Activated CD8-positive, alpha-beta memory T cell treated with anti-CD3 and anti-CD28 coated beads for 36 hours (primary cell): ENCODE measurements around the gene RPS27. TPM values are rescaled to one million over a fixed set of nuclear protein-coding genes. Genes with fewer than 3 reads are reported as not detected.
"Not testable (repeated sequence)": the region's sequence is repeated elsewhere in the genome, so short reads cannot be mapped to it uniquely, and the experiment has no call there.

Source experiments
- CTCF ChIA-PET: fragments of 350-600 bp; sonication (Branson Sonifier 250); formaldehyde crosslinking; loops from one replicate; lab custom pipeline; 2021; ENCODE audit warnings: antibody characterized with exemption; lab: Charles Lee
- POLR2A ChIA-PET: fragments of 350-600 bp; sonication (Branson Sonifier 250); formaldehyde crosslinking; loops from one replicate; lab custom pipeline; 2021; ENCODE audit warnings: antibody characterized with exemption; lab: Charles Lee
- total RNA-seq, 2 experiments: library from RNA; stranded (reverse); gene quantifications; one replicate each; pipeline ENCODE4 v1.2.3, GENCODE V29; 2021

RPS27 gene
- total RNA-seq, 2 experiments from 2014 or later, result 1,492 to 1,580 TPM

DNA sequence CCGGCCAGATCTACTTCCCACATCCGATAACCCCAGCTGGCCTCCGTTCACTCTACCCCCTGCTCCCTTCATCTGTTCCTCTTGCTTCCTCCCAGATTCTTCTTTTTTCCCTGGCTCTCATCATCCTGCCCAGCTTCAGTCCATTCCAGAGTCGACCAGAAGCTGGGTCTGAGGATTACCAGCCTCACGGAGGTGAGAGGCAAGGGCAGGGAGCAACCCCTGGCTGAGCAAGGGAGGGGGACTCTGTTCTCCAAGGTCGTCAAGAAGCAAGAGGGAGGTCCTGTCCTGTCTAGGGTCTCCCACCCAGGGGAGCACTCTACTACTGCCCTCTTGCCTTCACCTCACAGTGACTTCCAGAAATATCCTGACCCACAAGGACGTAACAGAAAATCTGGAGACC lies 17.0 kb upstream of the RPS27 start:
- CTCF ChIA-PET, result interaction anchor here (0.6 to 2.2 kb wide), 3 partner anchors 13 to 27 kb away, joined by 3 to 5 read pairs (median 4); partner anchors contain the start of genes DENND4B and RAB13
- POLR2A ChIA-PET, result no interaction called here

- CTCF ChIA-PET, result interaction anchor here (0.6 to 4.7 kb wide), 7 partner anchors 10 to 321 kb away, joined by 3 to 33 read pairs (median 5); partner anchors contain the start of genes CREB3L4, RAB13, RPS27 and SLC39A1
Measured at GRCh38 chr1:153976819-153977249, 13.7 kb upstream of the RPS27 start.

DNA sequence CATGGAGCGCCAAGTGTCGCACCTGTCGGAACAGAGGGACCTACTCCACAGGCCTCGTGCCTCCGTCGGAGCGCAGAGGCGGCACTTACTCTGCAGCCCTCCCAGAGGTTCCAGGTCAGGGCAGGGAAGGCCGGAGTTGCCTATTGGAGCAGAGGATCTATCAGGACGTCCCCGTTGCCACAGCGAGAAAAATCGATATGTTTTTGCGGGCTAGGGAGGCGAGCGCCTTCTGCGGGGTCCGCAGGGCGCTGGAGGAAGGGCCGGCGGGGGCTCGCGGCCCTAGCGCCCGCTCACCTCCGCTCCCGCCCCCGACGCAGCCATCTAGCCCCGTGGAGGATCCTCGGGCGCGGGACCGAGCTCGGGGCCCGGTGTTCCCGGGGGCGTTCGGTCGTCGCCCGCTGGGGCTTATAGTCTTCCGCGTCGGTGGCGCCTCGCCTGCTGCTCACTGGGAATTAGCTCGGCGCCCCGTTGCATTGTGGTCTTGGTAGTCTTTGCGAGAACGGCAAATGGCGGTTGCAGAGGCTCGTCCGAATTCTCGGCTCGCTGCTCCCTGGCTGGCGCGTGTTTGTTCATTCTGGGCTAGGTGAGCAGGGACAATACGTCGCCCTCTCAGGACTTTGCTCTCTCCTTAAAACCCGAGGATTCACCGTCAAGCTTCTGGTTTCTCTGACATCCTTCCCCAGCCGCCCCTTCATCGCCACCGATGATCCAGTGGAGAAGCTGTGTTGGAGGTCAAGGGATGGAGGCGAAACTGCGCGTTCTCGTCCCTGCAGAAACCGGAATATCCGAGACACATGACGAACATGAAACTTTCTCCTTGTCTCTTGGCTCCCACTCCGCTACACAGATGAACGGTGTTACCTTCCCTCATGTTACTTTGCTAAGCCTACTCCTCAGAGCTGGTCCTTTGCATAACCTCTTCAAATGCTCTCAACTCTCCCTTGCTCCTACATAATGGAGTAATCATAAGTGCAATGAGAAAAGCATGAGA lies 13.0 kb upstream of the RPS27 start, which contains the start of gene JTB:
Gene JTB (minus strand): TSS at position 425 of the 991 bp plus-strand sequence. CDS start 422 bp downstream, at position 3.
- ChIA-PET CTCF (interaction anchor here (0.6 to 4.7 kb wide), 9 partner anchors 9 to 320 kb away, joined by 3 to 33 read pairs (median 5); partner anchors contain the start of genes CREB3L4, CRTC2, DENND4B and RAB13), POLR2A (interaction anchor here (0.7 to 3.7 kb wide), 10 partner anchors 9 to 149 kb away, joined by 3 to 37 read pairs (median 6); partner anchors contain the start of genes CREB3L4, DENND4B, GATAD2B and RAB13)

More at GRCh38 chr1:153976819-153977249, 13.7 kb upstream of the RPS27 start:
- POLR2A ChIA-PET, result interaction anchor here (1.0 to 3.7 kb wide), 7 partner anchors 10 to 54 kb away, joined by 3 to 37 read pairs (median 8); partner anchors contain the start of genes CREB3L4, GATAD2B, RAB13 and RPS27

- POLR2A ChIA-PET, result interaction anchor here (0.6 to 3.7 kb wide), 9 partner anchors 8 to 150 kb away, joined by 3 to 37 read pairs (median 8); partner anchors contain the start of genes CREB3L4, DENND4B, RAB13 and RPS27
- CTCF ChIA-PET, result interaction anchor here (1.2 to 4.7 kb wide), 6 partner anchors 9 to 187 kb away, joined by 3 to 33 read pairs (median 4); partner anchors contain the start of genes CREB3L4, CRTC2, RAB13 and RPS27
Measured at GRCh38 chr1:153978274-153978909, 12.2 kb upstream of the RPS27 start.

DNA sequence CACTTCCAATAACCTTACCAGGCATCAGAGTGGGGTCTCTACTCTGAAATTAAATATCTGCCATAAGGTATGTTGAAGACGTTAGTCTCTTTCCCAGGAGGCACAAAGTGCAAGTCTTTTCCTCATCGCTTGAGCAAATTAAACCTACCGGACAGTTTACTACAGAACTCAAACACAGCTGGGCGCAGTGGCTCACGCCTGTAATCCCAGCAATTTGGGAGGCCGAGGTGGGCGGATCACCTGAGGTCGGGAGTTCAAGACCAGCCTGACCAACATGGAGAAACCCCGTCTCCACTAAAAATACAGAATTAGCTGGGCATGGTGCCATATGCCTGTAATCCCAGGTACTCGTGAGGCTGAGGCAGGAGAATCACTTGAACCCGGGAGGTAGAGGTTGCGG lies 11.5 kb upstream of the RPS27 start:
- ChIA-PET CTCF (interaction anchor here (2.7 to 4.7 kb wide), 2 partner anchors 8 to 12 kb away, joined by 21 to 33 read pairs; partner anchors contain the start of genes CREB3L4 and RAB13), POLR2A (interaction anchor here (0.6 to 3.5 kb wide), 3 partner anchors 12 to 110 kb away, joined by 3 to 21 read pairs (median 3); partner anchors contain the start of gene RPS27)

- POLR2A ChIA-PET, CTCF ChIA-PET: not testable (repeated sequence)
Measured at GRCh38 chr1:153981735-153982134, 8.8 kb upstream of the RPS27 start.

GRCh38 chr1:153984123-153984894 lies 6.3 kb upstream of the RPS27 start:
- CTCF ChIA-PET, result interaction anchor here (0.6 to 4.8 kb wide), 7 partner anchors 7 to 407 kb away, joined by 3 to 47 read pairs (median 18); partner anchors contain the start of genes DENND4B, JTB and SLC39A1
- POLR2A ChIA-PET, result interaction anchor here (0.5 kb wide), 1 partner anchor 162 kb away, joined by 4 read pairs; no protein-coding TSS in a partner anchor

DNA sequence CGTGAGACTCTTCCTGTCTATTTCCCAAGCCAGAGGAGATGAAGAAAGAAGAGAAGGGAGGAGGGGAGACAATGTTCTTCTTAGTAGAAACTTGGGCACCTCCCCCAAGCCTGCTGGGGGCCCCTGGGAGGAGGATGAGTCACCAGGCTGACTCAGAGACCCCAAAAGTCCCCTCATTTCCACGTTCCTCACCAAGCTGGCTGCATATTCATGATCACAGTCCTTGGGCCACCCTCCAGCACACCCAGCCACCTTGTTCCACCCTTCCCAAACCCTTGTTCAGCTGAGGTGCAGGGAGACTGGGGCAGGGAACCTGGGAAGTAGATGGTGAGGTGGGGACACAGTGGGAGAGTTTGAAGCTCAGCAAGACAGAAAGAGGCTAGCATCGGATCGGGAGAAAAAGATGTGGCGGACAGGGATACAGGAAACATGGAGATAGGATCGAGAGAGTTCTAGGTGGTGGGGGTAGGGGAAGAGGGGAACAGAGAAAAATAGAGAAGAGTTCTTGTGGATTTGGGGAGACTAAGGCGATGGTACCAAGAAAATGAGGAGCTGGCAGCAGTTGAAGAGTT lies 5.1 kb upstream of the RPS27 start:
- ChIA-PET POLR2A (interaction anchor here (0.5 to 1.8 kb wide), 2 partner anchors 8 to 163 kb away, joined by 4 to 9 read pairs; partner anchors contain the start of gene JTB), CTCF (interaction anchor here (0.7 to 4.8 kb wide), 9 partner anchors 8 to 307 kb away, joined by 3 to 47 read pairs (median 17); partner anchors contain the start of genes CREB3L4, DENND4B, JTB and NPR1)

GRCh38 chr1:153985941-153986761 lies 4.4 kb upstream of the RPS27 start, which contains the start of gene RAB13:
Gene RAB13, minus strand, starts transcription at chr1:153986339. Its CDS starts 103 bp downstream, at chr1:153986236.
- ChIA-PET POLR2A (interaction anchor here (0.7 to 1.8 kb wide), 6 partner anchors 8 to 211 kb away, joined by 3 to 9 read pairs (median 4); partner anchors contain the start of genes GATAD2B, JTB and SLC27A3), CTCF (interaction anchor here (0.6 to 4.8 kb wide), 20 partner anchors 9 to 311 kb away, joined by 3 to 47 read pairs (median 6); partner anchors contain the start of genes CREB3L4, CRTC2, DENND4B and HAX1)

- POLR2A ChIA-PET, result interaction anchor here (0.6 to 1.8 kb wide), 3 partner anchors 10 to 197 kb away, joined by 4 to 11 read pairs (median 9); partner anchors contain the start of gene JTB
- CTCF ChIA-PET, result interaction anchor here (0.7 to 4.8 kb wide), 16 partner anchors 10 to 316 kb away, joined by 3 to 47 read pairs (median 6); partner anchors contain the start of genes CREB3L4, DENND4B, ILF2 and JTB
Measured at GRCh38 chr1:153987621-153988020, 2.9 kb upstream of the RPS27 start.

DNA sequence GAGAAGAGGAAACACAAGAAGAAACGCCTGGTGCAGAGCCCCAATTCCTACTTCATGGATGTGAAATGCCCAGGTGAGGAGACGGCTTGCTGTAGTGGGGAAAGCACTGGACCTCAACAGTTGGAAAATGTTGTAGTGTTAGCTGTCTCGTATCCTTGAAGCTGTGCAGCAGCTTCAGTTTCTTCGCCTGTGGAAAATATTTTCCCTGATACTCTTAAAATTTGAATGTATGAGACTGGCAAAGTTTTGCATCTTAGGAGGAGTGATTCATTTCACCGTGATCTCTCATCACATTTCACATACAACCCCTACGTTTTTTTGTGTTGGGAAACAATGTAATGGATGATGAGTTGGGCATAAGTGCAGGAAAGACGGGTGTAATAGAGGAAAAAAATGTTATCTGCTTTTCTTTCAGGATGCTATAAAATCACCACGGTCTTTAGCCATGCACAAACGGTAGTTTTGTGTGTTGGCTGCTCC lies 629 bp downstream of the RPS27 start:
- CTCF ChIA-PET, result interaction anchor here (1.4 to 2.3 kb wide), 3 partner anchors 13 to 45 kb away, joined by 3 to 9 read pairs (median 4); partner anchors contain the start of genes CREB3L4, DENND4B and JTB

GRCh38 chr1:153991806-153992205 lies 1.2 kb downstream of the RPS27 start:
- POLR2A ChIA-PET, result interaction anchor here (0.6 to 2.3 kb wide), 5 partner anchors 14 to 174 kb away, joined by 3 to 23 read pairs (median 4); partner anchors contain the start of genes CREB3L4 and JTB
- CTCF ChIA-PET, result interaction anchor here (0.6 to 1.8 kb wide), 3 partner anchors 14 to 168 kb away, joined by 3 to 4 read pairs (median 3); partner anchors contain the start of genes DENND4B and JTB

More for the DNA sequence above, 629 bp downstream of the RPS27 start:
- POLR2A ChIA-PET, result interaction anchor here (0.5 to 2.3 kb wide), 7 partner anchors 14 to 447 kb away, joined by 3 to 23 read pairs (median 4); partner anchors contain the start of genes CREB3L4 and JTB

- POLR2A ChIA-PET, result interaction anchor here (0.7 kb wide), 1 partner anchor 212 kb away, joined by 3 read pairs; no protein-coding TSS in a partner anchor
- CTCF ChIA-PET, result interaction anchor here (0.8 to 1.0 kb wide), 2 partner anchors 8 to 195 kb away, joined by 3 to 4 read pairs; no protein-coding TSS in a partner anchor
Measured at GRCh38 chr1:153995202-153995601, 4.6 kb downstream of the RPS27 start.

DNA sequence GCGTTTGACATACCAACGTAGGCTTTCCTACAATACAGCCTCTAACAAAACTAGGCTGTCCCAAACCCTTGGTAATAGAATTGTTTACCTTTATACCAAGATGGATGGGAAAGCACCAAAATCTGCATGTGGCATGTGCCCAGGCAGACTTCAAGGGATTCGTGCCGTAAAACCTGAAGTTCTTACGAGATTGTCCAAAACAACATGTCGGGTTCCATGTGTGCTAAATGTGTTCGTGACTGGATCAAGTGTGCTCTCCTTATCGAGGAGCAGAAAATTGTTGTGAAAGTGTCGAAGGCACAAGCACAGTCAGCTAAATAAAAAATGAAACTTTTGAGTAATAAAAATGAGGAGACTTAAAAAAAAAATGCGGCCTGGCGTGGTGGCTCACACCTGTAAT lies 5.1 kb downstream of the RPS27 start:
- ChIA-PET CTCF (interaction anchor here (0.8 to 1.0 kb wide), 2 partner anchors 9 to 195 kb away, joined by 3 to 4 read pairs; no protein-coding TSS in a partner anchor), POLR2A (no interaction called here)

DNA sequence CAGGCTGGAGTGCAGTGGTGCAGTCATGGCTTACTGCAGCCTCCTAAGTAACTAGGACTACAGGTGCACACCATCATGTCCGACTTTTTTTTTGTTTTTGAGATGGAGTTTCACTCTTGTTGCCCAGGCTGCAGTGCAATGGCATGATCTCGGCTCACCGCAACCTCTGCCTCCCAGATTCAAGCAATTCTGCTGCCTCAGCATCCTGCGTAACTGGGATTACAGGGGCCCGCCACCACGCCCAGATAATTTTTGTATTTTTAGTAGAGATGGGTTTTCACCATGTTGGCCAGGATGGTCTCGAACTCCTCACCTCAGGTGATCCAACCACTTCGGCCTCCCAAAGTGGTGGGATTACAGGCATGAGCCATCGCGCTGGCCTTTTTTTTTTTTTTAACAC lies 6.3 kb downstream of the RPS27 start:
- CTCF ChIA-PET, result not testable (repeated sequence)
- POLR2A ChIA-PET, result interaction anchor here (0.6 kb wide), 1 partner anchor 185 kb away, joined by 3 read pairs; no protein-coding TSS in a partner anchor
